NB4 (cell line): ENCODE results near the gene DLG2.

Experiments
- MYC ChIP-seq: IDR thresholded peaks from 2 replicates; pipeline ENCODE4 v1.6.1; 2011; ENCODE audit warnings: low read depth, low read length
- POLR2A ChIP-seq: IDR thresholded peaks from 2 replicates; pipeline ENCODE4 v1.6.1; 2011; ENCODE audit warnings: mild to moderate bottlenecking; ENCODE audit not compliant: insufficient read length; ENCODE audit errors: extremely low read depth
- TF ChIP-seq, protein P1 (sequence below): IDR thresholded peaks from one replicate; pipeline ENCODE4 v1.5.1; 2012; ENCODE audit warnings: low read depth, low read length

DNA sequence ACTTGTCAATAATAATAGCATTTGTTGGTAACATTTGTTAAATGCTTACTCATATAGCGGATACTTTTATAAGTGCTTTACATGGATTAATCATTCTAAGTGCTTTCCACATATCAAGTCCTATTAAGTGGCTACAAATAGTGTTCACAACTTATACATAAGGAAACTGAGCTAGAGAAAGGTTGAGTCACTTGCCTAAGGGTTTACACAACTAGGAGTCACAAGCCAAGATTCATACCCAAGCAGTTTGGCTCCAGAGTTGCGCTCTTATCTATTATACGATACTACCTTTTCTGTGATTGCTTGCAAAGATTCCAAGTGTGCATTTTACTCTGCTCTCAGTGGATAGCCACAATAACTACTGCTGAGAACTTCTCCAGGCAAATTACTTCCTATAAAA is 2125.1 kb downstream of the DLG2 start:
- TF ChIP-seq, protein P1, sequence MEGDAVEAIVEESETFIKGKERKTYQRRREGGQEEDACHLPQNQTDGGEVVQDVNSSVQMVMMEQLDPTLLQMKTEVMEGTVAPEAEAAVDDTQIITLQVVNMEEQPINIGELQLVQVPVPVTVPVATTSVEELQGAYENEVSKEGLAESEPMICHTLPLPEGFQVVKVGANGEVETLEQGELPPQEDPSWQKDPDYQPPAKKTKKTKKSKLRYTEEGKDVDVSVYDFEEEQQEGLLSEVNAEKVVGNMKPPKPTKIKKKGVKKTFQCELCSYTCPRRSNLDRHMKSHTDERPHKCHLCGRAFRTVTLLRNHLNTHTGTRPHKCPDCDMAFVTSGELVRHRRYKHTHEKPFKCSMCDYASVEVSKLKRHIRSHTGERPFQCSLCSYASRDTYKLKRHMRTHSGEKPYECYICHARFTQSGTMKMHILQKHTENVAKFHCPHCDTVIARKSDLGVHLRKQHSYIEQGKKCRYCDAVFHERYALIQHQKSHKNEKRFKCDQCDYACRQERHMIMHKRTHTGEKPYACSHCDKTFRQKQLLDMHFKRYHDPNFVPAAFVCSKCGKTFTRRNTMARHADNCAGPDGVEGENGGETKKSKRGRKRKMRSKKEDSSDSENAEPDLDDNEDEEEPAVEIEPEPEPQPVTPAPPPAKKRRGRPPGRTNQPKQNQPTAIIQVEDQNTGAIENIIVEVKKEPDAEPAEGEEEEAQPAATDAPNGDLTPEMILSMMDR: no peak
- TF ChIP-seq MYC (no peak), POLR2A (no peak)
